Stomach (tissue), 9 donors: Measurements from ENCODE around the gene SFRP4. TPM values are rescaled to one million over a fixed set of nuclear protein-coding genes. Genes with fewer than 3 reads are reported as not detected.
A peak's percentile ranks its signal among the peaks of the same experiment; 100 is the strongest.

ENCODE experiments used
- DNase-seq, 2 donors: peaks; one replicate each; pipeline versions ENCODE4 v3.0.0 to v3.0.0-alpha.2; 2013 to 2019
- H3K27ac ChIP-seq, 5 donors: fragments of 200-600 bp in 4 of 5; sonication (generic) in 4 of 5; one replicate each; pipeline ENCODE4 v1.5.1; 2013 to 2019; ENCODE audit warnings: mild to moderate bottlenecking in 1 of 5, moderate library complexity in 1 of 5
- H3K27me3 ChIP-seq, 3 donors: fragments of 200-600 bp; sonication (generic); one replicate each; pipeline ENCODE4 v1.5.1; 2017 to 2019; ENCODE audit warnings: mixed run types in 1 of 3
- H3K36me3 ChIP-seq, 4 donors: fragments of 200-600 bp; sonication (generic); 1 replicate in 3 of 4; 2 replicates in 1 of 4; pipeline ENCODE4 v1.5.1; 2016 to 2019
- H3K4me1 ChIP-seq, 4 donors: fragments of 200-600 bp; sonication (generic); one replicate each; pipeline ENCODE4 v1.5.1; 2016 to 2019
- H3K4me3 ChIP-seq, 4 donors: fragments of 200-600 bp; sonication (generic) in 3 of 4; one replicate each; pipeline ENCODE4 v1.5.1; 2016 to 2019; ENCODE audit warnings: mild to moderate bottlenecking in 1 of 4
- H3K9me3 ChIP-seq, 4 donors: fragments of 200-600 bp; sonication (generic); one replicate each; pipeline ENCODE4 v1.5.1; 2016 to 2019
- EP300 ChIP-seq: sonication (generic); formaldehyde crosslinking; IDR thresholded peaks from one replicate; pipeline ENCODE4 v1.6.1; 2017; ENCODE audit warnings: antibody characterized with exemption
- POLR2A ChIP-seq, 4 donors: fragments of 450-650 bp; IDR thresholded peaks; one replicate each; pipeline ENCODE4 v1.6.1; 2016; ENCODE audit warnings: antibody characterized with exemption in 4 of 4, control low read depth in 2 of 4, mild to moderate bottlenecking in 1 of 4, moderate library complexity in 1 of 4
- POLR2AphosphoS5 ChIP-seq, 3 donors: sonication (generic); formaldehyde crosslinking; IDR thresholded peaks; one replicate each; pipeline ENCODE4 v1.6.1; 2016; ENCODE audit warnings: antibody characterized with exemption in 3 of 3
- whole genome bisulfite sequencing, 5 donors: extraction: QIAGEN DNeasy Blood & Tissue Kit in 3 of 5; methylation state at CpG; one replicate each; pipeline versions ENCODE4 v1.1.5 to v1.1.7; 2013 to 2018; 5-methylcytosine and 5-hydroxymethylcytosine counted together
- intact Hi-C: fragments of 100-400 bp; cut with DNase I; formaldehyde crosslinking; loops from one replicate; pipeline ENCODE4 v1.15.1; 2023; ENCODE audit warnings: low total_unique reads
- polyA plus RNA-seq, 3 donors: library from polyadenylated mRNA; stranded (reverse); fragments of 200-250 nt; gene quantifications; one replicate each; pipeline ENCODE4 v1.2.3, GENCODE V29; 2013
- total RNA-seq, 5 donors: library from RNA; depleted of rRNA; stranded (reverse); fragments of >200 nt; gene quantifications; one replicate each; pipeline versions ENCODE4 v1.1.0 to v1.2.3, GENCODE V29; 2014 to 2016
- TF ChIP-seq, protein P1 (sequence below), 7 experiments: fragments of 450-650 bp in 4 of 7; fragments of 200-600 bp in 3 of 7; sonication (generic) in 3 of 7; IDR thresholded peaks; one replicate each; pipeline ENCODE4 v1.5.1; 2016 to 2019; ENCODE audit warnings: antibody characterized with exemption in 7 of 7, control low read depth in 2 of 7, mild to moderate bottlenecking in 1 of 7
- donor health status: healthy with polysubstance abuse.
- donor health status: Bipolar disorder and iron deficiency.
- donor health status: healthy.

The SFRP4 gene
- total and polyA plus RNA-seq, 8 donors, result 0.29 to 7.9 (median 0.45) TPM; not detected in 3

DNA sequence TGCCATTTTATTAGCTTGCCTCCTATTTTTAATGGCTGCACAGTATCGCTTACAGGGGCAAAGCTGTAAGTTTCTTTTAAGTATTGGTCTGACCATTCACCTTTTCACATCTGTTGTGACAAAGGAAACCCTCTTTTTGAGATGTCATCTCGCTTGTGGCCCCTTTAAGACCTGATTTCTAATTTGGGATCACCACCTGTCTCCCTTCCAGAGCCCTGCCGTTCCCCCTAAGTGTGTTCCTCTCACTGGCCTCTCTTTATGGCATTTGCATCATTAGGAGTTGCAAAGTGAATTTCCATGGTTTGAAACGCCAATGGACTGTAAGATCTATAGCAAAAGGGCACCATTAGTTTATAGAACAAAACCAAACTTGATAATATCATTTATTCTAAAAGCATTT lies 5.3 kb upstream of the SFRP4 start:
- no peak overlapping the region for H3K27ac ChIP-seq
- peaks cover 0 to 27% (median 18%) of the 10 kb centered on the region in 4 donors for H3K4me1 ChIP-seq
- intact Hi-C loops, result no loop called here
- H3K36me3 ChIP-seq, result no peaks in the 10 kb centered on the region
- TF ChIP-seq POLR2A (IDR thresholded peaks at IDR 0.05), result no peak
- TF ChIP-seq POLR2AphosphoS5 (IDR thresholded peaks at IDR 0.05), result no peak
- no peak for TF ChIP-seq EP300
- TF ChIP-seq, protein P1, sequence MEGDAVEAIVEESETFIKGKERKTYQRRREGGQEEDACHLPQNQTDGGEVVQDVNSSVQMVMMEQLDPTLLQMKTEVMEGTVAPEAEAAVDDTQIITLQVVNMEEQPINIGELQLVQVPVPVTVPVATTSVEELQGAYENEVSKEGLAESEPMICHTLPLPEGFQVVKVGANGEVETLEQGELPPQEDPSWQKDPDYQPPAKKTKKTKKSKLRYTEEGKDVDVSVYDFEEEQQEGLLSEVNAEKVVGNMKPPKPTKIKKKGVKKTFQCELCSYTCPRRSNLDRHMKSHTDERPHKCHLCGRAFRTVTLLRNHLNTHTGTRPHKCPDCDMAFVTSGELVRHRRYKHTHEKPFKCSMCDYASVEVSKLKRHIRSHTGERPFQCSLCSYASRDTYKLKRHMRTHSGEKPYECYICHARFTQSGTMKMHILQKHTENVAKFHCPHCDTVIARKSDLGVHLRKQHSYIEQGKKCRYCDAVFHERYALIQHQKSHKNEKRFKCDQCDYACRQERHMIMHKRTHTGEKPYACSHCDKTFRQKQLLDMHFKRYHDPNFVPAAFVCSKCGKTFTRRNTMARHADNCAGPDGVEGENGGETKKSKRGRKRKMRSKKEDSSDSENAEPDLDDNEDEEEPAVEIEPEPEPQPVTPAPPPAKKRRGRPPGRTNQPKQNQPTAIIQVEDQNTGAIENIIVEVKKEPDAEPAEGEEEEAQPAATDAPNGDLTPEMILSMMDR (IDR thresholded peaks at IDR 0.05), result no peak
- peaks cover 6 to 16% (median 12%) of the 10 kb centered on the region in 4 donors for H3K9me3 ChIP-seq
- WGBS, 5 donors, result 63 to 72% (median 64%) methylated on average over 4 of the region's 4 CpGs
- H3K27me3 ChIP-seq, result peaks cover 0 to 44% (median 8%) of the 10 kb centered on the region in 3 donors
- DNase-seq, result no peak
- H3K4me3 ChIP-seq, result peak overlapping the region in 1 of 4 donors; percentile 76

DNA sequence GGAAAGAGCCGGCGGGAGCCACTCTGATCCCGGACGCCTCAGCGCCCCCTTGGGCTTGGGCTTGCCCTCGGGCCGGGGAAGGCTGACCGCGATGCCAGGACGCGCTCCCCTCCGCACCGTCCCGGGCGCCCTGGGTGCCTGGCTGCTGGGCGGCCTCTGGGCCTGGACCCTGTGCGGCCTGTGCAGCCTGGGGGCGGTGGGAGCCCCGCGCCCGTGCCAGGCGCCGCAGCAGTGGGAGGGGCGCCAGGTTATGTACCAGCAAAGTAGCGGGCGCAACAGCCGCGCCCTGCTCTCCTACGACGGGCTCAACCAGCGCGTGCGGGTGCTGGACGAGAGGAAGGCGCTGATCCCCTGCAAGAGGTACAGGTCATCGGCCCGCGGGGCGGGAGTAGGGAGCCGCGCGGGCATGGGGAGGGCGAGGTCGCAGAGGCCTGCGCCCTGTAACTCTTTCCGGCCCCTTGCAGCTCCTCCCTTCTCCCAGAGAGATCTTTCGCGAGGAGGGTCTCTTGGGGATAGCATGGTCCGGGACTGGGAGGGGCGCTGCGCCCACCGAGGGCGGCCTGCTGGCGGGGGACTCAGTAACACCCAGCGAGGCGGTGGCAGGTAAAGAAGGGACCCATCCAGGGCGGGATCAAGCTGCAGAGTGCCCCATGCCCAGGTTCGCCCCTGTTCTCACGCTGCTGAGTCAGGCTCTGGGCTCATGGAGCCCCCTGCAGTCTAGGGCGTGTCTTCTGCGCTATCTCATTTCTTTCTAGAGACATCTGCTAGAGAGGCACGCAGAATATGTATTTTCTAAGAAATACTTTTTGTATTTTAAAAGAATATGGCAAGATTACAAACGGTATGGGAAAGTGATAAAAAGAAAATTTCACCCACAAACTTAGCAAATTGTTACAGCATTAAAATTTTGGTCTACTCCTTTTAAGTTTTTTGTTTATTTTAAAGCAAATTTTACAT lies 4.5 kb upstream of the SFRP4 start:
- intact Hi-C loops, result no loop called here
- peaks cover 0 to 52% (median 15%) of the 10 kb centered on the region in 3 donors for H3K27me3 ChIP-seq
- TF ChIP-seq POLR2AphosphoS5 (IDR thresholded peaks at IDR 0.05), result no peak
- no peak for TF ChIP-seq EP300
- TF ChIP-seq, protein P1 (IDR thresholded peaks at IDR 0.05), result no peak
- TF ChIP-seq POLR2A (IDR thresholded peaks at IDR 0.05), result no peak
- H3K4me3 ChIP-seq, result peak overlapping the region; percentile 54 to 76 (median 64)
- H3K4me1 ChIP-seq, result peaks cover 0 to 35% (median 25%) of the 10 kb centered on the region in 4 donors
- 1 to 5% (median 4%) methylated on average over 13 to 63 of the region's 63 CpGs for WGBS, 5 donors
- H3K36me3 ChIP-seq, result no peaks in the 10 kb centered on the region
- DNase-seq, result peak in 1 of 2 donors; percentile 63
- H3K27ac ChIP-seq, result peak overlapping the region; percentile 23 to 82 (median 74)
- peaks cover 6 to 13% (median 9%) of the 10 kb centered on the region in 4 donors for H3K9me3 ChIP-seq

DNA sequence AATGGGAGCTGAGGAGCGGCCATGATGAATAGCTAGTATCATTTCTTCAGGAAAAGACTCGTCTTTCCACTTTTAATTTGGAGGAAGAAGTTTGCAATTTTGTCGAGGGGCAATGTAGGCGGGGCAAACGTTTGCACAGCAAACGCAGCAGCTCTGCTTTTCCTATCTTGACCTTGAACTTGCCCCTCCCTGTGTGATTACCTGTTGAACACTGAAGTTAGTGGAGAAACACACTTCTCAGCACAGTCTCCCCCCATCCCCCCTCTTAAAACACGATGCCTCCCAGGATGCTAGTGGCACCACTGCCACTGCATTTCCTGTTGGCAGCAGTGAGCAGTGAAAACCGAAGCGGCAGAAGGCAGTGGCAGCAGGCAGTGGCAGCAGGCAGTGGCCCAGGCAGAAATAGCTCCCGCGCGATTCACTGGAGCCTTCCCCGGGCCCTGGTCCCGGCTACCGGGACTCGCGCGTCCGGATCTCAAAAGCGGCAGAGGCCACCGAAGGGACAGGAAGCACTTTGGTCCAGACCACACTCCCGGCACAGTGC lies 3.8 kb upstream of the SFRP4 start, which contains the start of gene EPDR1:
Gene EPDR1 (plus strand): TSS at position 336 of the 544 bp plus-strand sequence. CDS start 300 bp downstream, outside the sequence.
- Histone ChIP-seq H3K27ac (peak within 1 kb of the TSS; percentile 23 to 82 (median 74)), H3K27me3 (peaks cover 0 to 59% (median 21%) of the 10 kb centered on the region in 3 donors), H3K4me1 (peaks cover 0 to 42% (median 32%) of the 10 kb centered on the region in 4 donors), H3K9me3 (peaks cover 3 to 6% (median 4%) of the 10 kb centered on the region in 4 donors), H3K4me3 (peak within 1 kb of the TSS; percentile 54 to 76 (median 64)), H3K36me3 (no peaks in the 10 kb centered on the region)
- intact Hi-C loops, result no loop called here
- DNase-seq, result peak in 1 of 2 donors; percentile 85
- 11 to 31% (median 14%) methylated on average over 8 to 22 of the region's 22 CpGs for WGBS, 5 donors
- no peak for TF ChIP-seq POLR2A (IDR thresholded peaks at IDR 0.05)
- TF ChIP-seq, protein P1 (IDR thresholded peaks at IDR 0.05), result peak in 1 of 7 experiments; percentile 17
- no peak for TF ChIP-seq POLR2AphosphoS5 (IDR thresholded peaks at IDR 0.05)
- TF ChIP-seq EP300, result no peak

DNA sequence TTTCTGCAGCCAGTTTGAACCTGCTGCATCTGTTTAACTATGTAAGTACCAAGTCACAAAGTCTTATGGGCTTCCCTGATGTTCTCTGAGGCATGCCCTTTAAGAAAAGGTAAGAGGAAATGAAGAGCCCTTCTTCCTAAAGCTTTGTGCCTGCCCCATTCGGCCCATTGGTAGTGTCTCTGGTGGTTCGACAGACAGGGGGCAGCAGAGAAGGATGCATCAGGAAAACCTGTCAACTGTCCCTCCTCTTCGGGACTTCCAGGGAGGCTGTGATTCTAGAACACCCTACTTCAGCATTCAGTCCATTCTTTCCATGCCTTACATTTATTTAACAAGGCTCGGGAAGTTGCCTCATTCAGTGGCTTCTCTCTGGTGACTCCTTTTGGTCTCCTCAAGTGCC lies 1.9 kb upstream of the SFRP4 start:
- no peaks in the 10 kb centered on the region for H3K9me3 ChIP-seq
- WGBS, 5 donors, result 52 to 78% (median 59%) methylated on average over 4 of the region's 4 CpGs
- H3K4me3 ChIP-seq, result no peak overlapping the region
- no peaks in the 10 kb centered on the region for H3K36me3 ChIP-seq
- H3K4me1 ChIP-seq, result peaks cover 0 to 43% (median 32%) of the 10 kb centered on the region in 4 donors
- H3K27ac ChIP-seq, result no peak overlapping the region
- DNase-seq, result no peak
- peaks cover 0 to 61% (median 21%) of the 10 kb centered on the region in 3 donors for H3K27me3 ChIP-seq
- intact Hi-C loops, result loop anchor here (10.0 kb wide), 1 partner anchor 186 kb away; no protein-coding TSS in a partner anchor
- no peak for TF ChIP-seq POLR2AphosphoS5 (IDR thresholded peaks at IDR 0.05)
- TF ChIP-seq POLR2A (IDR thresholded peaks at IDR 0.05), result no peak
- TF ChIP-seq EP300, result no peak
- TF ChIP-seq, protein P1 (IDR thresholded peaks at IDR 0.05), result no peak
